NCI-H1048 (cell line): ENCODE data around the gene ROBO1.

Experiments
- DNase-seq: peaks from one replicate; lab custom pipeline; 2025; lab: John Stamatoyannopoulos, UW

The ROBO1 gene

GRCh38 chr3:78875436-78875835 is 892.4 kb downstream of the ROBO1 start:
- DNase-seq: no peak

GRCh38 chr3:78873641-78874040 is 894.2 kb downstream of the ROBO1 start:
- no peak for DNase-seq

- DNase-seq: no peak
Observed at GRCh38 chr3:78872195-78872594, 895.6 kb downstream of the ROBO1 start.

GRCh38 chr3:78871048-78871447 is 896.8 kb downstream of the ROBO1 start:
- DNase-seq: no peak

- no peak for DNase-seq
Observed at GRCh38 chr3:78870484-78870883, 897.3 kb downstream of the ROBO1 start.

GRCh38 chr3:78868570-78868969 is 899.2 kb downstream of the ROBO1 start:
- no peak for DNase-seq

GRCh38 chr3:78867409-78868372 is 900.1 kb downstream of the ROBO1 start:
- DNase-seq: no peak

GRCh38 chr3:78863306-78864203 is 904.2 kb downstream of the ROBO1 start:
- no peak for DNase-seq

- DNase-seq: no peak
Observed at GRCh38 chr3:78861156-78861555, 906.6 kb downstream of the ROBO1 start.

- DNase-seq: no peak
Observed at GRCh38 chr3:78860567-78860966, 907.2 kb downstream of the ROBO1 start.

GRCh38 chr3:78858910-78859309 is 908.9 kb downstream of the ROBO1 start:
- DNase-seq: no peak

GRCh38 chr3:78858174-78858573 is 909.6 kb downstream of the ROBO1 start:
- DNase-seq: no peak

GRCh38 chr3:78857494-78858111 is 910.2 kb downstream of the ROBO1 start:
- DNase-seq: no peak

- no peak for DNase-seq
Observed at GRCh38 chr3:78856164-78856563, 911.6 kb downstream of the ROBO1 start.

GRCh38 chr3:78855190-78855589 is 912.6 kb downstream of the ROBO1 start:
- no peak for DNase-seq

- no peak for DNase-seq
Observed at GRCh38 chr3:78848392-78849288, 919.2 kb downstream of the ROBO1 start.

GRCh38 chr3:78847603-78848002 is 920.2 kb downstream of the ROBO1 start:
- DNase-seq: no peak

- no peak for DNase-seq
Observed at GRCh38 chr3:78847203-78847602, 920.6 kb downstream of the ROBO1 start.

- DNase-seq: no peak
Observed at GRCh38 chr3:78846718-78847117, 921.1 kb downstream of the ROBO1 start.

- no peak for DNase-seq
Observed at GRCh38 chr3:78845605-78846004, 922.2 kb downstream of the ROBO1 start.

- DNase-seq: no peak
Observed at GRCh38 chr3:78844307-78844706, 923.5 kb downstream of the ROBO1 start.
